Neuron (in vitro differentiated cells): ENCODE results near the gene VASN.
A peak's percentile ranks its signal among the peaks of the same experiment; 100 is the strongest.

ENCODE experiments used
- H2AFZ ChIP-seq: one replicate; pipeline ENCODE4 v1.6.1; 2013; ENCODE audit warnings: low read depth, mild to moderate bottlenecking, inconsistent platforms, low read length, moderate library complexity
- H3K27me3 ChIP-seq: one replicate; pipeline ENCODE4 v1.6.1; 2013; ENCODE audit warnings: low read length; ENCODE audit not compliant: insufficient read depth
- H3K36me3 ChIP-seq: one replicate; pipeline ENCODE4 v1.6.1; 2013; ENCODE audit warnings: low read length; ENCODE audit not compliant: insufficient read depth
- H3K4me1 ChIP-seq: one replicate; pipeline ENCODE4 v1.6.1; 2013; ENCODE audit warnings: low read length; ENCODE audit not compliant: insufficient read depth
- H3K4me3 ChIP-seq: 2 replicates; pipeline ENCODE4 v1.5.1; 2013; ENCODE audit warnings: mild to moderate bottlenecking, low read length, moderate library complexity
- H3K9me3 ChIP-seq: one replicate; pipeline ENCODE4 v1.6.1; 2013; ENCODE audit warnings: low read length

Gene VASN

GRCh38 chr16:4407543-4408322, 36.1 kb downstream of the VASN start:
- Histone ChIP-seq H2AFZ (no peak overlapping the region), H3K4me1 (peaks cover 6% of the 10 kb centered on the region), H3K36me3 (no peaks in the 10 kb centered on the region), H3K9me3 (no peaks in the 10 kb centered on the region), H3K27me3 (no peaks in the 10 kb centered on the region), H3K4me3 (no peak overlapping the region)

GRCh38 chr16:4408323-4408690, 36.7 kb downstream of the VASN start:
- Histone ChIP-seq H3K36me3 (no peaks in the 10 kb centered on the region), H3K27me3 (no peaks in the 10 kb centered on the region), H3K4me3 (no peak overlapping the region), H3K4me1 (peaks cover 6% of the 10 kb centered on the region), H3K9me3 (no peaks in the 10 kb centered on the region), H2AFZ (no peak overlapping the region)

- H3K4me1 ChIP-seq: peaks cover 6% of the 10 kb centered on the region
- H2AFZ ChIP-seq: no peak overlapping the region
- H3K36me3 ChIP-seq: no peaks in the 10 kb centered on the region
- H3K9me3 ChIP-seq: no peaks in the 10 kb centered on the region
- no peaks in the 10 kb centered on the region for H3K27me3 ChIP-seq
- H3K4me3 ChIP-seq: no peak overlapping the region
These were observed 37.7 kb downstream of the VASN start for GRCh38 chr16:4409081-4409932.

GRCh38 chr16:4410335-4411075, 38.9 kb downstream of the VASN start:
- Histone ChIP-seq H3K4me1 (peaks cover 10% of the 10 kb centered on the region), H2AFZ (no peak overlapping the region), H3K4me3 (no peak overlapping the region), H3K27me3 (no peaks in the 10 kb centered on the region), H3K9me3 (no peaks in the 10 kb centered on the region), H3K36me3 (no peaks in the 10 kb centered on the region)

GRCh38 chr16:4411684-4412083, 40.0 kb downstream of the VASN start:
- no peaks in the 10 kb centered on the region for H3K27me3 ChIP-seq
- H2AFZ ChIP-seq: no peak overlapping the region
- H3K4me3 ChIP-seq: no peak overlapping the region
- no peaks in the 10 kb centered on the region for H3K36me3 ChIP-seq
- peaks cover 12% of the 10 kb centered on the region for H3K4me1 ChIP-seq
- no peaks in the 10 kb centered on the region for H3K9me3 ChIP-seq

- no peaks in the 10 kb centered on the region for H3K9me3 ChIP-seq
- no peaks in the 10 kb centered on the region for H3K36me3 ChIP-seq
- no peak overlapping the region for H2AFZ ChIP-seq
- H3K27me3 ChIP-seq: no peaks in the 10 kb centered on the region
- peaks cover 16% of the 10 kb centered on the region for H3K4me1 ChIP-seq
- H3K4me3 ChIP-seq: no peak overlapping the region
These were observed 40.5 kb downstream of the VASN start for GRCh38 chr16:4412159-4412558.

- H3K4me1 ChIP-seq: peaks cover 16% of the 10 kb centered on the region
- no peaks in the 10 kb centered on the region for H3K36me3 ChIP-seq
- no peaks in the 10 kb centered on the region for H3K9me3 ChIP-seq
- H2AFZ ChIP-seq: no peak overlapping the region
- H3K27me3 ChIP-seq: no peaks in the 10 kb centered on the region
- no peak overlapping the region for H3K4me3 ChIP-seq
These were observed 41.2 kb downstream of the VASN start for GRCh38 chr16:4412854-4413253.

- Histone ChIP-seq H3K36me3 (no peaks in the 10 kb centered on the region), H3K4me3 (no peak overlapping the region), H3K27me3 (no peaks in the 10 kb centered on the region), H3K9me3 (no peaks in the 10 kb centered on the region), H2AFZ (no peak overlapping the region), H3K4me1 (peaks cover 16% of the 10 kb centered on the region)
These were observed 42.7 kb downstream of the VASN start for GRCh38 chr16:4414187-4414917.

GRCh38 chr16:4415538-4416199, 44.0 kb downstream of the VASN start:
- Histone ChIP-seq H3K9me3 (no peaks in the 10 kb centered on the region), H3K4me1 (peaks cover 16% of the 10 kb centered on the region), H3K27me3 (no peaks in the 10 kb centered on the region), H2AFZ (peak overlapping the region; percentile 78), H3K4me3 (peak overlapping the region; percentile 63), H3K36me3 (no peaks in the 10 kb centered on the region)

- H3K36me3 ChIP-seq: no peaks in the 10 kb centered on the region
- H3K4me3 ChIP-seq: peak within 1 kb of the TSS; percentile 63
- no peaks in the 10 kb centered on the region for H3K27me3 ChIP-seq
- no peaks in the 10 kb centered on the region for H3K9me3 ChIP-seq
- H2AFZ ChIP-seq: peak within 1 kb of the TSS; percentile 78
- H3K4me1 ChIP-seq: peaks cover 16% of the 10 kb centered on the region
These were observed 44.8 kb downstream of the VASN start, which contains the start of gene CORO7 for GRCh38 chr16:4416200-4417032. Gene CORO7 (minus strand): TSS chr16:4416596. CDS start chr16:4416518, 78 bp downstream.

- Histone ChIP-seq H3K36me3 (no peaks in the 10 kb centered on the region), H3K9me3 (no peaks in the 10 kb centered on the region), H2AFZ (no peak overlapping the region), H3K4me3 (no peak overlapping the region), H3K4me1 (peaks cover 12% of the 10 kb centered on the region), H3K27me3 (no peaks in the 10 kb centered on the region)
These were observed 47.8 kb downstream of the VASN start for GRCh38 chr16:4419402-4419959.
